Stimulated activated CD8-positive, alpha-beta memory T cell treated with anti-CD3 and anti-CD28 coated beads, Interleukin-15, amount 100 ng/mL, for 48 hours (primary cell): ENCODE results near the gene QKI.

Source experiments
- DNase-seq, 2 donors: peaks; one replicate each; pipeline ENCODE4 v3.0.0-alpha.2; 2020; ENCODE audit warnings: low read depth in 2 of 2

QKI gene

GRCh38 chr6:163486821-163487220, 72.3 kb downstream of the QKI start:
- DNase-seq: no peak

- DNase-seq: no peak
Measured at GRCh38 chr6:163487606-163488005, 73.1 kb downstream of the QKI start.

GRCh38 chr6:163489584-163489983, 75.1 kb downstream of the QKI start:
- DNase-seq: no peak

- no peak for DNase-seq
Measured at GRCh38 chr6:163490826-163491577, 76.5 kb downstream of the QKI start.

GRCh38 chr6:163491737-163492300, 77.3 kb downstream of the QKI start:
- no peak for DNase-seq

- no peak for DNase-seq
Measured at GRCh38 chr6:163494279-163494727, 79.8 kb downstream of the QKI start.

- DNase-seq: no peak
Measured at GRCh38 chr6:163496205-163496604, 81.7 kb downstream of the QKI start.

- no peak for DNase-seq
Measured at GRCh38 chr6:163500105-163500504, 85.6 kb downstream of the QKI start.

GRCh38 chr6:163501026-163501425, 86.5 kb downstream of the QKI start:
- DNase-seq: no peak

- no peak for DNase-seq
Measured at GRCh38 chr6:163501439-163501838, 86.9 kb downstream of the QKI start.

- DNase-seq: no peak
Measured at GRCh38 chr6:163504984-163505640, 90.6 kb downstream of the QKI start.

GRCh38 chr6:163507965-163508364, 93.4 kb downstream of the QKI start:
- DNase-seq: no peak

GRCh38 chr6:163513003-163513402, 98.5 kb downstream of the QKI start:
- no peak for DNase-seq

- no peak for DNase-seq
Measured at GRCh38 chr6:163513570-163514166, 99.2 kb downstream of the QKI start.

- DNase-seq: no peak
Measured at GRCh38 chr6:163516908-163517307, 102.4 kb downstream of the QKI start.

GRCh38 chr6:163520956-163521355, 106.4 kb downstream of the QKI start:
- DNase-seq: no peak

- no peak for DNase-seq
Measured at GRCh38 chr6:163522033-163522432, 107.5 kb downstream of the QKI start.

GRCh38 chr6:163525926-163526325, 111.4 kb downstream of the QKI start:
- DNase-seq: no peak

GRCh38 chr6:163526346-163526745, 111.8 kb downstream of the QKI start:
- no peak for DNase-seq

GRCh38 chr6:163527291-163527690, 112.8 kb downstream of the QKI start:
- DNase-seq: no peak

- no peak for DNase-seq
Measured at GRCh38 chr6:163529605-163530004, 115.1 kb downstream of the QKI start.

GRCh38 chr6:163530406-163530805, 115.9 kb downstream of the QKI start:
- DNase-seq: no peak

GRCh38 chr6:163531122-163531521, 116.6 kb downstream of the QKI start:
- no peak for DNase-seq
